Renal cortical epithelial cell (primary cell): Measurements from ENCODE around the gene LCN6. TPM values are rescaled to one million over a fixed set of nuclear protein-coding genes. Genes with fewer than 3 reads are reported as not detected.
A peak's percentile ranks its signal among the peaks of the same experiment; 100 is the strongest.
"Not testable (repeated sequence)": the region's sequence is repeated elsewhere in the genome, so short reads cannot be mapped to it uniquely, and the experiment has no call there.

Source experiments
- DNase-seq: peaks from one replicate; pipeline ENCODE4 v3.0.0-alpha.2; 2011; ENCODE audit warnings: low read depth
- total RNA-seq: library from RNA; depleted of rRNA; stranded (reverse); fragments of >200 nt; gene quantifications from 2 replicates; pipeline ENCODE4 v1.2.3, GENCODE V29; 2014

The LCN6 gene
- total RNA-seq, result not detected in 2 replicates

- no peak for DNase-seq
Measured at GRCh38 chr9:136748201-136748600, at the start of gene LCN6. TSS of gene LCN6 (minus strand) at chr9:136748525. CDS start at chr9:136748483, 42 bp downstream.

GRCh38 chr9:136796775-136797347 lies 48.5 kb upstream of the LCN6 start:
- DNase-seq, result not testable (repeated sequence)

GRCh38 chr9:136796238-136796774 lies 48.0 kb upstream of the LCN6 start, which contains the start of gene CCDC183:
TSS of gene CCDC183 (plus strand) at chr9:136796338. CDS start at chr9:136796398, 60 bp downstream.
- no peak for DNase-seq

GRCh38 chr9:136795000-136795348 lies 46.6 kb upstream of the LCN6 start:
- no peak for DNase-seq

GRCh38 chr9:136794281-136794999 lies 46.1 kb upstream of the LCN6 start:
- no peak for DNase-seq

- DNase-seq, result no peak
Measured at GRCh38 chr9:136793086-136793946, 45.0 kb upstream of the LCN6 start.

- no peak for DNase-seq
Measured at GRCh38 chr9:136792321-136793085, 44.2 kb upstream of the LCN6 start.

GRCh38 chr9:136791516-136792276 lies 43.4 kb upstream of the LCN6 start:
- no peak for DNase-seq

GRCh38 chr9:136790640-136791515 lies 42.6 kb upstream of the LCN6 start, which contains the start of gene TMEM141:
TSS of gene TMEM141 (plus strand) at chr9:136791344. CDS start at chr9:136791371, 27 bp downstream.
- peak; percentile 94 for DNase-seq

GRCh38 chr9:136789523-136789937 lies 41.2 kb upstream of the LCN6 start:
- no peak for DNase-seq

GRCh38 chr9:136788644-136789522 lies 40.6 kb upstream of the LCN6 start:
- not testable (repeated sequence) for DNase-seq

GRCh38 chr9:136787690-136788400 lies 39.5 kb upstream of the LCN6 start:
- DNase-seq, result no peak

- not testable (repeated sequence) for DNase-seq
Measured at GRCh38 chr9:136786983-136787382, 38.7 kb upstream of the LCN6 start.

- DNase-seq, result no peak
Measured at GRCh38 chr9:136786451-136786850, 38.1 kb upstream of the LCN6 start.

- DNase-seq, result not testable (repeated sequence)
Measured at GRCh38 chr9:136785565-136786355, 37.4 kb upstream of the LCN6 start.

GRCh38 chr9:136784997-136785361 lies 36.7 kb upstream of the LCN6 start:
- no peak for DNase-seq
